OCI-LY3 (cell line): ENCODE data around the gene MCM5.

Experiments used
- EZH2phosphoT487 ChIP-seq: fragments of 200-600 bp; shearing (Covaris generic); IDR thresholded peaks from 2 replicates; pipeline ENCODE4 v1.6.1; 2018; ENCODE audit warnings: antibody characterized with exemption, mixed run types, low read depth
- TF ChIP-seq, protein P1 (sequence below): fragments of 200-600, 300-600 bp; sonication (generic); IDR thresholded peaks from 2 replicates; pipeline ENCODE4 v1.5.1; 2014; ENCODE audit warnings: antibody characterized with exemption, low read length, low read depth

DNA sequence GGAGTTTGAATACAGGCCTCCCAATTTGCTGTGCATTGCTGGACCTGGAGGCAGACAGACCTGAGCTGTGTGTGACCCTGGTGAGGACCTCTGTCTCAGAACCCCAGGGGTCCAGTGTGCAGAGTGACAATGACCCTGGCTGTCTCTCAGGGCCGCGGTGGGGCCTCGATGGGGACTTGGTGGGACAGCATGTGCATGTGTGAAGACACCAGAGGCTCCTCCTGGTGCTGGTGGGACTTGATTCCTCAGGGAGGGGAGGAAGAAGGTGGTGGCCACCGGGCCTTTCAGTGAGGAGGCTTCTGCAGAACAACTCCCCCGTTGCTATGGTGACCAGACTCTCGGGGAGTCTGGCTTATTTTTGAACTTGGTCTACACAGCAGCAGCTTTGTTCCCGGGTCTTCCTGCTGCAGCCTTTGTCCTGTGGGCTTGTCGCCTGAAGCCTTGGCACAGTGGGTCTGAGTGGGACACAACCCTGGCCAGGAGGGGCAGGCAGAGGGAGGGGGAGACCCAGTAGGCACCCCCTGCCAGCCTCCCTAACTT is 35.3 kb downstream of the MCM5 start:
- TF ChIP-seq, protein P1, sequence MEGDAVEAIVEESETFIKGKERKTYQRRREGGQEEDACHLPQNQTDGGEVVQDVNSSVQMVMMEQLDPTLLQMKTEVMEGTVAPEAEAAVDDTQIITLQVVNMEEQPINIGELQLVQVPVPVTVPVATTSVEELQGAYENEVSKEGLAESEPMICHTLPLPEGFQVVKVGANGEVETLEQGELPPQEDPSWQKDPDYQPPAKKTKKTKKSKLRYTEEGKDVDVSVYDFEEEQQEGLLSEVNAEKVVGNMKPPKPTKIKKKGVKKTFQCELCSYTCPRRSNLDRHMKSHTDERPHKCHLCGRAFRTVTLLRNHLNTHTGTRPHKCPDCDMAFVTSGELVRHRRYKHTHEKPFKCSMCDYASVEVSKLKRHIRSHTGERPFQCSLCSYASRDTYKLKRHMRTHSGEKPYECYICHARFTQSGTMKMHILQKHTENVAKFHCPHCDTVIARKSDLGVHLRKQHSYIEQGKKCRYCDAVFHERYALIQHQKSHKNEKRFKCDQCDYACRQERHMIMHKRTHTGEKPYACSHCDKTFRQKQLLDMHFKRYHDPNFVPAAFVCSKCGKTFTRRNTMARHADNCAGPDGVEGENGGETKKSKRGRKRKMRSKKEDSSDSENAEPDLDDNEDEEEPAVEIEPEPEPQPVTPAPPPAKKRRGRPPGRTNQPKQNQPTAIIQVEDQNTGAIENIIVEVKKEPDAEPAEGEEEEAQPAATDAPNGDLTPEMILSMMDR: no peak
- TF ChIP-seq EZH2phosphoT487: no peak
